WTC11 (cell line): ENCODE results near the gene PTPRN2. TPM values are rescaled to one million over a fixed set of nuclear protein-coding genes. Genes with fewer than 3 reads are reported as not detected.

Source experiments
- ATAC-seq: fragments of 200-7000 bp; cut with Tn5 transposase; 2 replicates; pipeline ENCODE4 v1.10.0; 2021; ENCODE audit warnings: mild to moderate bottlenecking, moderate library complexity
- CTCF ChIA-PET: fragments of 300-600 bp; sonication (Branson Sonifier 250); formaldehyde crosslinking; loops from one replicate; lab custom pipeline; 2021; ENCODE audit warnings: antibody characterized with exemption; lab: Charles Lee
- POLR2A ChIA-PET: fragments of 350-600 bp; sonication (Branson Sonifier 250); formaldehyde crosslinking; loops from one replicate; lab custom pipeline; 2021; ENCODE audit warnings: antibody characterized with exemption; lab: Charles Lee
- DNase-seq: peaks from one replicate; pipeline ENCODE4 v3.0.0; 2021; ENCODE audit warnings: low spot score
- H3K27ac Mint-ChIP-seq: 2 replicates; pipeline ENCODE4 v1.8.0; 2021; ENCODE audit warnings: mixed read lengths
- H3K27me3 Mint-ChIP-seq: 2 replicates; pipeline ENCODE4 v1.8.0; 2021; ENCODE audit warnings: low read depth, mild to moderate bottlenecking, moderate library complexity, mixed read lengths
- H3K36me3 Mint-ChIP-seq: 2 replicates; pipeline ENCODE4 v1.8.0; 2021; ENCODE audit warnings: mixed read lengths
- H3K4me1 Mint-ChIP-seq: 2 replicates; pipeline ENCODE4 v1.8.0; 2022; ENCODE audit warnings: mixed read lengths
- H3K4me3 Mint-ChIP-seq: 2 replicates; pipeline ENCODE4 v1.8.0; 2021; ENCODE audit warnings: mild to moderate bottlenecking, moderate library complexity, mixed read lengths
- H3K9me3 Mint-ChIP-seq: 2 replicates; pipeline ENCODE4 v1.8.0; 2021; ENCODE audit warnings: mixed read lengths
- GABPB1 ChIP-seq: sonication (generic); formaldehyde crosslinking; IDR thresholded peaks from 2 replicates; pipeline ENCODE4 v1.8.1; 2023; ENCODE audit warnings: mild to moderate bottlenecking, missing genetic modification reagents
- GRHL2 ChIP-seq: fragments of 250-450 bp; sonication (Bioruptor Pico); IDR thresholded peaks from 2 replicates; pipeline ENCODE4 v1.8.0; 2022; ENCODE audit warnings: mild to moderate bottlenecking, moderate library complexity; ENCODE audit not compliant: insufficient replicate concordance, severe bottlenecking
- HMGA2 ChIP-seq: fragments of 250-450 bp; sonication (Bioruptor Pico); IDR thresholded peaks from 2 replicates; pipeline ENCODE4 v1.4.0; 2021; ENCODE audit warnings: mild to moderate bottlenecking, moderate library complexity
- OVOL2 ChIP-seq: fragments of 250-450 bp; sonication (Bioruptor Pico); IDR thresholded peaks from 2 replicates; pipeline ENCODE4 v1.9.0; 2021; ENCODE audit warnings: mild to moderate bottlenecking, borderline replicate concordance
- SOX15 ChIP-seq: fragments of 250-450 bp; sonication (Bioruptor Pico); IDR thresholded peaks from 2 replicates; pipeline ENCODE4 v1.9.0; 2021; ENCODE audit warnings: mild to moderate bottlenecking
- ZNF416 ChIP-seq: fragments of 250-450 bp; sonication (Bioruptor Pico); IDR thresholded peaks from 2 replicates; pipeline ENCODE4 v1.9.0; 2021; ENCODE audit warnings: mild to moderate bottlenecking, inconsistent platforms
- ZNF671 ChIP-seq: fragments of 250-450 bp; sonication (Bioruptor Pico); IDR thresholded peaks from 2 replicates; pipeline ENCODE4 v1.8.0; 2021; ENCODE audit warnings: mild to moderate bottlenecking
- total RNA-seq: library from RNA; stranded (reverse); gene quantifications from 3 replicates; pipeline ENCODE4 v1.2.3, GENCODE V29; 2021
- TF ChIP-seq, protein P1 (sequence below): sonication (generic); formaldehyde crosslinking; IDR thresholded peaks from 2 replicates; pipeline ENCODE4 v1.8.0; 2022; ENCODE audit warnings: missing genetic modification reagents
- TF ChIP-seq, protein P2 (sequence below): sonication (generic); formaldehyde crosslinking; IDR thresholded peaks from 2 replicates; pipeline ENCODE4 v1.8.1; 2023; ENCODE audit warnings: mild to moderate bottlenecking, missing genetic modification reagents, borderline replicate concordance
- TF ChIP-seq, protein P3 (sequence below): sonication (generic); formaldehyde crosslinking; IDR thresholded peaks from 2 replicates; pipeline ENCODE4 v1.8.0; 2022; ENCODE audit warnings: mild to moderate bottlenecking, missing genetic modification reagents
- TF ChIP-seq, protein P4 (sequence below): fragments of 200-600 bp; IDR thresholded peaks from 2 replicates; pipeline ENCODE4 v1.8.0; 2022; ENCODE audit warnings: antibody characterized with exemption
- TF ChIP-seq, protein P5 (sequence below): sonication (generic); formaldehyde crosslinking; IDR thresholded peaks from 2 replicates; pipeline ENCODE4 v1.8.1; 2022; ENCODE audit warnings: low read depth, mild to moderate bottlenecking, moderate library complexity, missing genetic modification reagents, borderline replicate concordance
- TF ChIP-seq, protein P6 (sequence below): sonication (generic); formaldehyde crosslinking; IDR thresholded peaks from 2 replicates; pipeline ENCODE4 v1.8.1; 2023; ENCODE audit warnings: mild to moderate bottlenecking, moderate library complexity, missing genetic modification reagents
- TF ChIP-seq, protein P7 (sequence below): fragments of 250-450 bp; sonication (Bioruptor Pico); IDR thresholded peaks from 2 replicates; pipeline ENCODE4 v1.9.0; 2021; ENCODE audit warnings: mild to moderate bottlenecking
- TF ChIP-seq, protein P8 (sequence below): sonication (generic); formaldehyde crosslinking; IDR thresholded peaks from 2 replicates; pipeline ENCODE4 v1.8.1; 2022; ENCODE audit warnings: missing genetic modification reagents, borderline replicate concordance

The PTPRN2 gene
- total RNA-seq, 1 experiment from 2014 or later = 4.7 TPM

DNA sequence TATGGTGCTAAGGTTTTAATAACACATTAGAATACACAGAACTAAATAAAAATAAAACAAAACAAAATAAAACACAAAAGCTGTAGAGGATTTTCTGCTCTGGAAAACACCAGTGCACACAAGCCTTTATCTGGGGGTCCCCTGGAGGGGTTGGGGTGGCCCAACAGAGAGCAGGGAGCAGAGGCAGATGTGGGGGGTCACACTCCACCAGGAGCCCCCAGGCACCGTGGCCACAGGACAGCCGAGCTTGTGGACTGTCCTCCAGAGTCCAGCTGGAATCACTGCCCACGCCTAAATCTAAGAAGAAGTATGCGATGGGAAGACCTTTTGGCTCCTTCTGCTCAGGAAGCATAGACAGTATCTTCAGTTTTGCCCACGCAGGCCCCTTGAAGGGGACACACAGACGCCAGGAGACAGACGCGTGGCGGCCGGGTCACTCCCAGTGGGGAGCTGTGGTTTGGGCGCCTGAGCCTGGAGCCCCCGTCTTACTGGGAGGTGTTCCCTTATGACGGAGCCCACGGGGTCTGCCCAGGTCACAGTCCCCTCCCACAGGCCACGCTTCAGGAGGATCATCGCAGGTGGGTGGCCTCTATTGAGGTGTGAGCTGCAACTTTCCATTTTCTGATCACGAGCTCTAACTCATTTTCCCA is 595.0 kb downstream of the PTPRN2 start (continued):
- TF ChIP-seq, protein P1, sequence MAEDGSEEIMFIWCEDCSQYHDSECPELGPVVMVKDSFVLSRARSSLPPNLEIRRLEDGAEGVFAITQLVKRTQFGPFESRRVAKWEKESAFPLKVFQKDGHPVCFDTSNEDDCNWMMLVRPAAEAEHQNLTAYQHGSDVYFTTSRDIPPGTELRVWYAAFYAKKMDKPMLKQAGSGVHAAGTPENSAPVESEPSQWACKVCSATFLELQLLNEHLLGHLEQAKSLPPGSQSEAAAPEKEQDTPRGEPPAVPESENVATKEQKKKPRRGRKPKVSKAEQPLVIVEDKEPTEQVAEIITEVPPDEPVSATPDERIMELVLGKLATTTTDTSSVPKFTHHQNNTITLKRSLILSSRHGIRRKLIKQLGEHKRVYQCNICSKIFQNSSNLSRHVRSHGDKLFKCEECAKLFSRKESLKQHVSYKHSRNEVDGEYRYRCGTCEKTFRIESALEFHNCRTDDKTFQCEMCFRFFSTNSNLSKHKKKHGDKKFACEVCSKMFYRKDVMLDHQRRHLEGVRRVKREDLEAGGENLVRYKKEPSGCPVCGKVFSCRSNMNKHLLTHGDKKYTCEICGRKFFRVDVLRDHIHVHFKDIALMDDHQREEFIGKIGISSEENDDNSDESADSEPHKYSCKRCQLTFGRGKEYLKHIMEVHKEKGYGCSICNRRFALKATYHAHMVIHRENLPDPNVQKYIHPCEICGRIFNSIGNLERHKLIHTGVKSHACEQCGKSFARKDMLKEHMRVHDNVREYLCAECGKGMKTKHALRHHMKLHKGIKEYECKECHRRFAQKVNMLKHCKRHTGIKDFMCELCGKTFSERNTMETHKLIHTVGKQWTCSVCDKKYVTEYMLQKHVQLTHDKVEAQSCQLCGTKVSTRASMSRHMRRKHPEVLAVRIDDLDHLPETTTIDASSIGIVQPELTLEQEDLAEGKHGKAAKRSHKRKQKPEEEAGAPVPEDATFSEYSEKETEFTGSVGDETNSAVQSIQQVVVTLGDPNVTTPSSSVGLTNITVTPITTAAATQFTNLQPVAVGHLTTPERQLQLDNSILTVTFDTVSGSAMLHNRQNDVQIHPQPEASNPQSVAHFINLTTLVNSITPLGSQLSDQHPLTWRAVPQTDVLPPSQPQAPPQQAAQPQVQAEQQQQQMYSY (CRISPR knock-in tag) = no peak
- TF ChIP-seq GRHL2 (CRISPR knock-in tag) = no peak
- no peak for TF ChIP-seq HMGA2 (CRISPR knock-in tag)
- TF ChIP-seq, protein P2, sequence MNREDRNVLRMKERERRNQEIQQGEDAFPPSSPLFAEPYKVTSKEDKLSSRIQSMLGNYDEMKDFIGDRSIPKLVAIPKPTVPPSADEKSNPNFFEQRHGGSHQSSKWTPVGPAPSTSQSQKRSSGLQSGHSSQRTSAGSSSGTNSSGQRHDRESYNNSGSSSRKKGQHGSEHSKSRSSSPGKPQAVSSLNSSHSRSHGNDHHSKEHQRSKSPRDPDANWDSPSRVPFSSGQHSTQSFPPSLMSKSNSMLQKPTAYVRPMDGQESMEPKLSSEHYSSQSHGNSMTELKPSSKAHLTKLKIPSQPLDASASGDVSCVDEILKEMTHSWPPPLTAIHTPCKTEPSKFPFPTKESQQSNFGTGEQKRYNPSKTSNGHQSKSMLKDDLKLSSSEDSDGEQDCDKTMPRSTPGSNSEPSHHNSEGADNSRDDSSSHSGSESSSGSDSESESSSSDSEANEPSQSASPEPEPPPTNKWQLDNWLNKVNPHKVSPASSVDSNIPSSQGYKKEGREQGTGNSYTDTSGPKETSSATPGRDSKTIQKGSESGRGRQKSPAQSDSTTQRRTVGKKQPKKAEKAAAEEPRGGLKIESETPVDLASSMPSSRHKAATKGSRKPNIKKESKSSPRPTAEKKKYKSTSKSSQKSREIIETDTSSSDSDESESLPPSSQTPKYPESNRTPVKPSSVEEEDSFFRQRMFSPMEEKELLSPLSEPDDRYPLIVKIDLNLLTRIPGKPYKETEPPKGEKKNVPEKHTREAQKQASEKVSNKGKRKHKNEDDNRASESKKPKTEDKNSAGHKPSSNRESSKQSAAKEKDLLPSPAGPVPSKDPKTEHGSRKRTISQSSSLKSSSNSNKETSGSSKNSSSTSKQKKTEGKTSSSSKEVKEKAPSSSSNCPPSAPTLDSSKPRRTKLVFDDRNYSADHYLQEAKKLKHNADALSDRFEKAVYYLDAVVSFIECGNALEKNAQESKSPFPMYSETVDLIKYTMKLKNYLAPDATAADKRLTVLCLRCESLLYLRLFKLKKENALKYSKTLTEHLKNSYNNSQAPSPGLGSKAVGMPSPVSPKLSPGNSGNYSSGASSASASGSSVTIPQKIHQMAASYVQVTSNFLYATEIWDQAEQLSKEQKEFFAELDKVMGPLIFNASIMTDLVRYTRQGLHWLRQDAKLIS = no peak
- TF ChIP-seq, protein P3, sequence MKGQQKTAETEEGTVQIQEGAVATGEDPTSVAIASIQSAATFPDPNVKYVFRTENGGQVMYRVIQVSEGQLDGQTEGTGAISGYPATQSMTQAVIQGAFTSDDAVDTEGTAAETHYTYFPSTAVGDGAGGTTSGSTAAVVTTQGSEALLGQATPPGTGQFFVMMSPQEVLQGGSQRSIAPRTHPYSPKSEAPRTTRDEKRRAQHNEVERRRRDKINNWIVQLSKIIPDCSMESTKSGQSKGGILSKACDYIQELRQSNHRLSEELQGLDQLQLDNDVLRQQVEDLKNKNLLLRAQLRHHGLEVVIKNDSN (CRISPR knock-in tag) = no peak
- TF ChIP-seq ZNF671 (CRISPR knock-in tag) = no peak
- TF ChIP-seq, protein P4, sequence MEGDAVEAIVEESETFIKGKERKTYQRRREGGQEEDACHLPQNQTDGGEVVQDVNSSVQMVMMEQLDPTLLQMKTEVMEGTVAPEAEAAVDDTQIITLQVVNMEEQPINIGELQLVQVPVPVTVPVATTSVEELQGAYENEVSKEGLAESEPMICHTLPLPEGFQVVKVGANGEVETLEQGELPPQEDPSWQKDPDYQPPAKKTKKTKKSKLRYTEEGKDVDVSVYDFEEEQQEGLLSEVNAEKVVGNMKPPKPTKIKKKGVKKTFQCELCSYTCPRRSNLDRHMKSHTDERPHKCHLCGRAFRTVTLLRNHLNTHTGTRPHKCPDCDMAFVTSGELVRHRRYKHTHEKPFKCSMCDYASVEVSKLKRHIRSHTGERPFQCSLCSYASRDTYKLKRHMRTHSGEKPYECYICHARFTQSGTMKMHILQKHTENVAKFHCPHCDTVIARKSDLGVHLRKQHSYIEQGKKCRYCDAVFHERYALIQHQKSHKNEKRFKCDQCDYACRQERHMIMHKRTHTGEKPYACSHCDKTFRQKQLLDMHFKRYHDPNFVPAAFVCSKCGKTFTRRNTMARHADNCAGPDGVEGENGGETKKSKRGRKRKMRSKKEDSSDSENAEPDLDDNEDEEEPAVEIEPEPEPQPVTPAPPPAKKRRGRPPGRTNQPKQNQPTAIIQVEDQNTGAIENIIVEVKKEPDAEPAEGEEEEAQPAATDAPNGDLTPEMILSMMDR = no peak
- TF ChIP-seq, protein P5, sequence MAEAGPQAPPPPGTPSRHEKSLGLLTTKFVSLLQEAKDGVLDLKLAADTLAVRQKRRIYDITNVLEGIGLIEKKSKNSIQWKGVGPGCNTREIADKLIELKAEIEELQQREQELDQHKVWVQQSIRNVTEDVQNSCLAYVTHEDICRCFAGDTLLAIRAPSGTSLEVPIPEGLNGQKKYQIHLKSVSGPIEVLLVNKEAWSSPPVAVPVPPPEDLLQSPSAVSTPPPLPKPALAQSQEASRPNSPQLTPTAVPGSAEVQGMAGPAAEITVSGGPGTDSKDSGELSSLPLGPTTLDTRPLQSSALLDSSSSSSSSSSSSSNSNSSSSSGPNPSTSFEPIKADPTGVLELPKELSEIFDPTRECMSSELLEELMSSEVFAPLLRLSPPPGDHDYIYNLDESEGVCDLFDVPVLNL = no peak

DNA sequence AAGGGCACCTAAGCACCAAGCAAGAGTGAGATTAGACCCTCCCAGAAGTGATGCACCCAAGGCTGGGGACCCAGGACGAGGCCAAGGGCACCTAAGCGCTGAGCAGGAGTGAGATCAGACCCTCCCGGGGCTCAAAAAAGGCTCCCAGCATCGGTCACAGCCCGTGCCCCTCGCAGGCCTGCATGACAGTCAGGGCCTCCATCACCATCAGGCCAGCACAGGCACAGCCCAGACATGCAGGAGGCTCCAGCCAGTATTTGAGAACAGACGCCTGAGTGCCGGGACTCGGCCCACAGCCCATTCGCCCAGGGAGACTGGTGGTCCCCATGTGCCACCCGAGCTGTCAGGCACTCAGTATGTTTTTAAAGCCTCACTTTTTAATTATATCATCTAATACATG is 595.9 kb downstream of the PTPRN2 start:
- peaks cover 15% of the 10 kb centered on the region for H3K9me3 Mint-ChIP-seq
- no peak overlapping the region for H3K4me3 Mint-ChIP-seq
- ChIA-PET POLR2A (no interaction called here), CTCF (no interaction called here)
- peaks cover 30% of the 10 kb centered on the region for H3K36me3 Mint-ChIP-seq
- no peaks in the 10 kb centered on the region for H3K27me3 Mint-ChIP-seq
- ATAC-seq (no peak), DNase-seq (no peak)
- no peaks in the 10 kb centered on the region; the same call in 1 of the 2 replicates for H3K4me1 Mint-ChIP-seq
- H3K27ac Mint-ChIP-seq = no peak overlapping the region
- TF ChIP-seq GABPB1 (no peak), SOX15 (CRISPR knock-in tag) (no peak)
- TF ChIP-seq, all 79 proteins: peak for 0

DNA sequence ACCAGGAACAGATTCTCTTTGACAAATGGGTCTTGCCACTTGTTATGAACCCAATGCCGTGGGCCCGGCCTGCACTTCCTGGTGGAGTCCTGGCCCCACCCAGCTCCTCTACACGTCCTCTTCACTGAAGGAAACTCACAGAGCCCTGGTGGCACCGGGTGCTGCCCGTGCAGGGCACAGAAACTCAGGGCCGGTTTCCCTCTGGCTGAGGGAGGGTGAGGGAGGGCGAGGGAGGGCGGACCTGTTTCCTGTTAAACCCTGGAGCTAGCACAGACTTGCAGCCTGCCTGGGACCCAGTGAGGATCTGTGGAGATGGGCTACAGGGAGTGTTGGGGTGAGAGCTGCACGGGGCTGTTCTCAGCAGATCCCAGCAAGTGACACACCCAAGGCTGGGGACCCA is 596.3 kb downstream of the PTPRN2 start:
- ChIA-PET POLR2A (no interaction called here), CTCF (no interaction called here)
- Mint-ChIP-seq H3K36me3 (peaks cover 30% of the 10 kb centered on the region), H3K9me3 (peaks cover 15% of the 10 kb centered on the region), H3K27ac (no peak overlapping the region), H3K27me3 (no peaks in the 10 kb centered on the region), H3K4me1 (no peaks in the 10 kb centered on the region; the same call in 1 of the 2 replicates), H3K4me3 (no peak overlapping the region)
- ATAC-seq (no peak), DNase-seq (no peak)
- TF ChIP-seq OVOL2 (no peak), ZNF416 (CRISPR knock-in tag) (no peak)
- TF ChIP-seq, protein P6, sequence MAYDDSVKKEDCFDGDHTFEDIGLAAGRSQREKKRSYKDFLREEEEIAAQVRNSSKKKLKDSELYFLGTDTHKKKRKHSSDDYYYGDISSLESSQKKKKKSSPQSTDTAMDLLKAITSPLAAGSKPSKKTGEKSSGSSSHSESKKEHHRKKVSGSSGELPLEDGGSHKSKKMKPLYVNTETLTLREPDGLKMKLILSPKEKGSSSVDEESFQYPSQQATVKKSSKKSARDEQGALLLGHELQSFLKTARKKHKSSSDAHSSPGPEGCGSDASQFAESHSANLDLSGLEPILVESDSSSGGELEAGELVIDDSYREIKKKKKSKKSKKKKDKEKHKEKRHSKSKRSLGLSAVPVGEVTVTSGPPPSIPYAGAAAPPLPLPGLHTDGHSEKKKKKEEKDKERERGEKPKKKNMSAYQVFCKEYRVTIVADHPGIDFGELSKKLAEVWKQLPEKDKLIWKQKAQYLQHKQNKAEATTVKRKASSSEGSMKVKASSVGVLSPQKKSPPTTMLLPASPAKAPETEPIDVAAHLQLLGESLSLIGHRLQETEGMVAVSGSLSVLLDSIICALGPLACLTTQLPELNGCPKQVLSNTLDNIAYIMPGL (CRISPR knock-in tag) = no peak
- TF ChIP-seq, protein P7, sequence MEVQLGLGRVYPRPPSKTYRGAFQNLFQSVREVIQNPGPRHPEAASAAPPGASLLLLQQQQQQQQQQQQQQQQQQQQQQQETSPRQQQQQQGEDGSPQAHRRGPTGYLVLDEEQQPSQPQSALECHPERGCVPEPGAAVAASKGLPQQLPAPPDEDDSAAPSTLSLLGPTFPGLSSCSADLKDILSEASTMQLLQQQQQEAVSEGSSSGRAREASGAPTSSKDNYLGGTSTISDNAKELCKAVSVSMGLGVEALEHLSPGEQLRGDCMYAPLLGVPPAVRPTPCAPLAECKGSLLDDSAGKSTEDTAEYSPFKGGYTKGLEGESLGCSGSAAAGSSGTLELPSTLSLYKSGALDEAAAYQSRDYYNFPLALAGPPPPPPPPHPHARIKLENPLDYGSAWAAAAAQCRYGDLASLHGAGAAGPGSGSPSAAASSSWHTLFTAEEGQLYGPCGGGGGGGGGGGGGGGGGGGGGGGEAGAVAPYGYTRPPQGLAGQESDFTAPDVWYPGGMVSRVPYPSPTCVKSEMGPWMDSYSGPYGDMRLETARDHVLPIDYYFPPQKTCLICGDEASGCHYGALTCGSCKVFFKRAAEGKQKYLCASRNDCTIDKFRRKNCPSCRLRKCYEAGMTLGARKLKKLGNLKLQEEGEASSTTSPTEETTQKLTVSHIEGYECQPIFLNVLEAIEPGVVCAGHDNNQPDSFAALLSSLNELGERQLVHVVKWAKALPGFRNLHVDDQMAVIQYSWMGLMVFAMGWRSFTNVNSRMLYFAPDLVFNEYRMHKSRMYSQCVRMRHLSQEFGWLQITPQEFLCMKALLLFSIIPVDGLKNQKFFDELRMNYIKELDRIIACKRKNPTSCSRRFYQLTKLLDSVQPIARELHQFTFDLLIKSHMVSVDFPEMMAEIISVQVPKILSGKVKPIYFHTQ (CRISPR knock-in tag) = no peak
- TF ChIP-seq, protein P8, sequence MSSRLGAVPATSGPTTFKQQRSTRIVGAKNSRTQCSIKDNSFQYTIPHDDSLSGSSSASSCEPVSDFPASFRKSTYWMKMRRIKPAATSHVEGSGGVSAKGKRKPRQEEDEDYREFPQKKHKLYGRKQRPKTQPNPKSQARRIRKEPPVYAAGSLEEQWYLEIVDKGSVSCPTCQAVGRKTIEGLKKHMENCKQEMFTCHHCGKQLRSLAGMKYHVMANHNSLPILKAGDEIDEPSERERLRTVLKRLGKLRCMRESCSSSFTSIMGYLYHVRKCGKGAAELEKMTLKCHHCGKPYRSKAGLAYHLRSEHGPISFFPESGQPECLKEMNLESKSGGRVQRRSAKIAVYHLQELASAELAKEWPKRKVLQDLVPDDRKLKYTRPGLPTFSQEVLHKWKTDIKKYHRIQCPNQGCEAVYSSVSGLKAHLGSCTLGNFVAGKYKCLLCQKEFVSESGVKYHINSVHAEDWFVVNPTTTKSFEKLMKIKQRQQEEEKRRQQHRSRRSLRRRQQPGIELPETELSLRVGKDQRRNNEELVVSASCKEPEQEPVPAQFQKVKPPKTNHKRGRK (CRISPR knock-in tag) = no peak
